ENCODE data around the gene GALNT7. TPM values are rescaled to one million over a fixed set of nuclear protein-coding genes. Genes with fewer than 3 reads are reported as not detected.
"Not testable (repeated sequence)": the region's sequence is repeated elsewhere in the genome, so short reads cannot be mapped to it uniquely, and the experiment has no call there.

The GALNT7 gene
- 28.9 and 33.1 TPM in 2 replicates for total RNA-seq

GRCh38 chr4:173168396-173169177, at the start of gene GALNT7:
Gene GALNT7, plus strand, starts transcription at chr4:173168811. Its CDS starts 25 bp downstream, at chr4:173168836.
- DNase-seq (ENCODE audit: low spot score), result peak; percentile 45
- Mint-ChIP-seq H3K36me3 (ENCODE audit: low read depth) (peaks cover 10% of the 10 kb centered on the region), H3K27ac (peak within 1 kb of the TSS; percentile 95), H3K4me1 (ENCODE audit: low read depth) (peaks cover 43% of the 10 kb centered on the region), H3K27me3 (ENCODE audit: low read depth) (no peaks in the 10 kb centered on the region), H3K9me3 (no peaks in the 10 kb centered on the region), H3K4me3 (ENCODE audit: low read depth) (peak within 1 kb of the TSS; percentile 98)
- intact Hi-C loops (cut with micrococcal nuclease), result loop anchor here (1.0 to 5.0 kb wide), 5 partner anchors 23 to 202 kb away; partner anchors contain the start of genes HMGB2 and SAP30

GRCh38 chr4:173118819-173119218, 49.8 kb upstream of the GALNT7 start:
- H3K4me1 Mint-ChIP-seq (ENCODE audit: low read depth); H3K27ac Mint-ChIP-seq: not testable (repeated sequence)

GRCh38 chr4:173119818-173120217, 48.8 kb upstream of the GALNT7 start:
- no peaks in the 10 kb centered on the region for H3K27me3 Mint-ChIP-seq (ENCODE audit: low read depth)
- intact Hi-C loops (cut with micrococcal nuclease), result no loop called here
- H3K9me3 Mint-ChIP-seq, result no peaks in the 10 kb centered on the region
- H3K27ac Mint-ChIP-seq, result no peak overlapping the region
- no peak overlapping the region for H3K4me3 Mint-ChIP-seq (ENCODE audit: low read depth)
- no peak for DNase-seq (ENCODE audit: low spot score)
- H3K36me3 Mint-ChIP-seq (ENCODE audit: low read depth), result no peaks in the 10 kb centered on the region
- H3K4me1 Mint-ChIP-seq (ENCODE audit: low read depth), result peaks cover 1% of the 10 kb centered on the region

More at GRCh38 chr4:173118819-173119218, 49.8 kb upstream of the GALNT7 start:
- H3K4me3 Mint-ChIP-seq (ENCODE audit: low read depth); DNase-seq (ENCODE audit: low spot score); H3K36me3 Mint-ChIP-seq (ENCODE audit: low read depth); H3K9me3 Mint-ChIP-seq; intact Hi-C loops (cut with micrococcal nuclease); H3K27me3 Mint-ChIP-seq (ENCODE audit: low read depth): not testable (repeated sequence)

GRCh38 chr4:173121076-173121561, 47.5 kb upstream of the GALNT7 start:
- H3K36me3 Mint-ChIP-seq (ENCODE audit: low read depth), result no peaks in the 10 kb centered on the region
- H3K4me1 Mint-ChIP-seq (ENCODE audit: low read depth), result peaks cover 1% of the 10 kb centered on the region
- no peak overlapping the region for H3K4me3 Mint-ChIP-seq (ENCODE audit: low read depth)
- no peak overlapping the region for H3K27ac Mint-ChIP-seq
- DNase-seq (ENCODE audit: low spot score), result no peak
- intact Hi-C loops (cut with micrococcal nuclease), result no loop called here
- H3K9me3 Mint-ChIP-seq, result no peaks in the 10 kb centered on the region
- H3K27me3 Mint-ChIP-seq (ENCODE audit: low read depth), result no peaks in the 10 kb centered on the region

DNA sequence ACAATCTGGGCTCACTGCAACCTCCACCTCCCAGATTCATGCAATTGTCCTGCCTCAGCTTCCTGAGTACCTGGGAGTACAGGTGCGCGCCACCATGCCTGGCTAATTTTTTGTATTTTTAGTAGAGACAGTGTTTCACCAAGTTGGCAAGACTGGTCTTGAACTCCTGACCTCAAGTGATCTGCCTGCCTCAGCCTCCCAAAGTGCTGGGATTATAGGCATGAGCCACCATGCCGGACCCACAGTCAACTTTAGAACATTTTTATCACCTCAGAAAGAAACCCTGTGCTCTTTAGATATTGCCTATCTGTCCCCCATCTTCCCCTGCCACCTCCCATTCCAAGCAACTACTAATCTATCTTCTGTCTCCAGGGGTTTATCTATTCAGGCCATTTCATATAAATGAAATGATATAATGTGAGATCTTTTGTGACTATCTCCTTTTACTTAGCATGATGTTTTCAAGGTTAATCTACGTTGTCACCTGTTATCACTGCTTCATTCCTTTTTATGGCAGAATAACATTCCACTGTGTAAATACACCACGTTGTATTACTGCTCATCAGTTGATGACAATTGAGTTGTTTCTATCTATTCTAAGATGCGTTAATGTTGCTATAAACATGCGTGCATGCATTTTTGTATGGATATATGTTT, 44.3 kb upstream of the GALNT7 start:
- intact Hi-C loops (cut with micrococcal nuclease), result no loop called here
- no peaks in the 10 kb centered on the region for H3K27me3 Mint-ChIP-seq (ENCODE audit: low read depth)

DNA sequence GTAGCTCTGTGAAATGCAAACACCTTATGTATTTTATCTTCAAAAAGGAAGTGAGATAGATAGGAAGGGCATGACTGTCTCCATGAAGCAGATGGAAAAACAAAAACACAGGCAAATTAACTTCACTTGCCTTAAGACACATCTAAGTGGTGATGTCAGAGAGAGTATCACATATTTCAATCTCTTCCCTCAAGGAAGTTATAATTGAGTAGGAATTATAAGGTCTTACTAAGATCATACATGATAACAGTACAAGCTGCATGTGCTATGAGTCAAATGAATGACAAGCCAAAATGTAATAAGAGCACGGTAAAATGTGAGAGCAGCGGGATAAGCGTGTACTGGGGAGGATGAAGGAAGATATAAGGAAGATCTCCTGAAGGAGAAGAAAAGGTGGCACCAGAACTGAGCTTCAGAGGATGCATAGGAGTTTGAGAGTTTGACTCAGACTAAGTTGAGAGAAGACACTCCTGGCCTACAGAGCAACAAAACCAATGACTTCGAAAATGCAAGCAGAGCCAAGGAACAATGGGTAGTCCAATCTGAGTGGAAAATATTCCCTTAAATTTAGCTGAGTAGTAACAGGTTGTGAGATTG, 43.3 kb upstream of the GALNT7 start:
- Mint-ChIP-seq H3K9me3 (no peaks in the 10 kb centered on the region), H3K4me3 (ENCODE audit: low read depth) (no peak overlapping the region), H3K27ac (no peak overlapping the region), H3K4me1 (ENCODE audit: low read depth) (no peaks in the 10 kb centered on the region), H3K36me3 (ENCODE audit: low read depth) (no peaks in the 10 kb centered on the region), H3K27me3 (ENCODE audit: low read depth) (no peaks in the 10 kb centered on the region)
- intact Hi-C loops (cut with micrococcal nuclease), result no loop called here
- no peak for DNase-seq (ENCODE audit: low spot score)

More for the DNA sequence above, 44.3 kb upstream of the GALNT7 start:
- DNase-seq (ENCODE audit: low spot score), result no peak
- Mint-ChIP-seq H3K4me3 (ENCODE audit: low read depth) (no peak overlapping the region), H3K36me3 (ENCODE audit: low read depth) (no peaks in the 10 kb centered on the region), H3K9me3 (no peaks in the 10 kb centered on the region), H3K27ac (no peak overlapping the region), H3K4me1 (ENCODE audit: low read depth) (no peaks in the 10 kb centered on the region)

- no peak overlapping the region for H3K4me3 Mint-ChIP-seq (ENCODE audit: low read depth)
- no peak for DNase-seq (ENCODE audit: low spot score)
- intact Hi-C loops (cut with micrococcal nuclease), result no loop called here
Measured at GRCh38 chr4:173128199-173128890, 40.3 kb upstream of the GALNT7 start.

DNA sequence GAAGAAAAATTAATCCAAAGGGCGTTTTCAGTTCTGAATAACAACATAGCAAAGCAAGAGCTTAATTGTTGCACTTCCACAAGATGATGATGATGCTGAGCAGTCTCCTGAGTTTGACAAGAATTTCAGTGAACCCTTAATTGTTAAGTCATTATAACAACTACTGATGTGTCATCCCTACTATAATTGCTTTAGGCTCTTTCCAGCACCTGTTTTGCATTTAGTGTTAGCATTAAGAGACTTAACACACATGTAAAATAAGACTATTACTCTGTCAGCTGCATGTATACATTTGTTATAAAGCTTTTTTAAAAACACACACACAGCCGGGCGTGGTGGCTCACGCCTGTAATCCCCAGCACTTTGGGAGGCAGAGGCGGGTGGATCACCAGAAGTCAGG, 37.9 kb upstream of the GALNT7 start:
- Mint-ChIP-seq H3K9me3 (no peaks in the 10 kb centered on the region), H3K4me3 (ENCODE audit: low read depth) (no peak overlapping the region), H3K36me3 (ENCODE audit: low read depth) (no peaks in the 10 kb centered on the region), H3K4me1 (ENCODE audit: low read depth) (peaks cover 12% of the 10 kb centered on the region), H3K27ac (no peak overlapping the region), H3K27me3 (ENCODE audit: low read depth) (peaks cover 7% of the 10 kb centered on the region)
- no peak for DNase-seq (ENCODE audit: low spot score)
- intact Hi-C loops (cut with micrococcal nuclease), result no loop called here

More at GRCh38 chr4:173128199-173128890, 40.3 kb upstream of the GALNT7 start:
- H3K27ac Mint-ChIP-seq, result no peak overlapping the region
- H3K36me3 Mint-ChIP-seq (ENCODE audit: low read depth), result no peaks in the 10 kb centered on the region
- H3K27me3 Mint-ChIP-seq (ENCODE audit: low read depth), result no peaks in the 10 kb centered on the region
- H3K4me1 Mint-ChIP-seq (ENCODE audit: low read depth), result peaks cover 10% of the 10 kb centered on the region
- H3K9me3 Mint-ChIP-seq, result no peaks in the 10 kb centered on the region

DNA sequence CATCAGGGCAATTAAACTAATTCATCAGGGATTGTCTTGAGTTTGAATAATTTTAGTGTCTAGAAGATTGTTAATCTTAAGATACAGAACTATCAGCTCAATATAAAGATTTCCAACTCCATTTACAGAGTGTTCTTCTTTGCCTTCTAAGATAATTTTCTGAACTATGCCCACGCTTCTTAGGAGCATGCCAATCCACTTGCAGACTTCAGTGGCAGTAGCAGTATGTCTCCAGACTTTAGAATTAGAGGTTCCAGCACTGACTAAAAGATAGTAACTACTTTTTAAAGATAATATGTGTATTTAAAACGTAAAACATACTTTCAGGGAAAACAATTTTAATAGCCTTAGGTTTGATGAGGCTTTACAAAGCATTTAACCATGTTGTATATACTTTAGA, 34.2 kb upstream of the GALNT7 start:
- no peaks in the 10 kb centered on the region for H3K9me3 Mint-ChIP-seq
- intact Hi-C loops (cut with micrococcal nuclease), result no loop called here
- H3K4me1 Mint-ChIP-seq (ENCODE audit: low read depth), result peaks cover 12% of the 10 kb centered on the region
- DNase-seq (ENCODE audit: low spot score), result no peak
- H3K27me3 Mint-ChIP-seq (ENCODE audit: low read depth), result peaks cover 17% of the 10 kb centered on the region
- H3K27ac Mint-ChIP-seq, result no peak overlapping the region
- H3K36me3 Mint-ChIP-seq (ENCODE audit: low read depth), result no peaks in the 10 kb centered on the region
- H3K4me3 Mint-ChIP-seq (ENCODE audit: low read depth), result no peak overlapping the region

DNA sequence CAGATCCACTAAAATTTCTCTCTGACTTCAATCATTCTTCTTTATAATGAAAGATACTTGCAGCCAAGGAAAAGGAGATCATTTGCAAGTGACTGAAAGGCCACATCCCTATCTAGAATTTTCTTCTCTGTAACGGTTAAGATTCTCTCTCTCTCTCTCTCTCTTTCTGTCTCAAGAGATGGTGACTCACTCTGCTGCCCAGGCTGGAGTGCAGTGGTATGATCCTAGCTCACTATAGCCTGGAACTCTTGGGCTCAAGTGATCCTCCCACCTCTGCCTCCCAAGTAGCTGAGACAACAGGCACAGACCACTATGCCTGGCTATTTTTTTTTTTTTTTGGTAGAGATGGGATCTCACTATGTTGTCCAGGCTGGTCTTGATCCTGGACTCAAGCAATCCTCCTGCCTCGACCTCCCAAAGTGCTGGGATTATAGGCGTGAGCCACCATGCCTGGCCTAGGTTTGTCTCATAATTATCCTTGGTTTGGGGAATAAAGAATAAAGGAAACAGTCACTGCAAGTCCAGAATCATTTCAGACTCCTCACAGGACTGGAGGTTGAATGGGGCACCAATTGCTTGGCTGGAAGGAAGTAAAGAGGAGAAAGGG, 33.3 kb upstream of the GALNT7 start:
- H3K36me3 Mint-ChIP-seq (ENCODE audit: low read depth), result no peaks in the 10 kb centered on the region
- no peak overlapping the region for H3K4me3 Mint-ChIP-seq (ENCODE audit: low read depth)
- no peak for DNase-seq (ENCODE audit: low spot score)
- H3K9me3 Mint-ChIP-seq, result no peaks in the 10 kb centered on the region
- no peak overlapping the region for H3K27ac Mint-ChIP-seq
- intact Hi-C loops (cut with micrococcal nuclease), result no loop called here
- H3K4me1 Mint-ChIP-seq (ENCODE audit: low read depth), result peaks cover 12% of the 10 kb centered on the region
- peaks cover 17% of the 10 kb centered on the region for H3K27me3 Mint-ChIP-seq (ENCODE audit: low read depth)

DNA sequence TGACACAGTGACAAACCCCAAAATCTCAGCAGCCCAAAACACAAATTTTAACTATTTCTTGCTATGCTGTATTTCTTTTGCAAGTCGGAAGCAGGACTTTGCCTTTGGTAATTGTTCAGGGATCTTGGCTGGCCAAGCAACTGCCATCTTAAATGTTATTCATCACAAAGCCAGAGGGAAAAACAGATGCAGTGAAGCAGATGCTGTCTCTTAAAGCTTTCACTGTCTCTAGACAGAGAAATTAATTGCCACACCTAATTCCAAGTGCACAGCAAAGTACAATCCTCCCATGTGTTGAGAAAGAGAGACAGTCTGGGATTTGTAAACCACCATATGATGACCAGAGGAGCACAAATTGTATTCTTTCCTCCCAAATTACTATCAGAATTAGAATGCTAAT, 30.0 kb upstream of the GALNT7 start:
- intact Hi-C loops (cut with micrococcal nuclease), result no loop called here
- Mint-ChIP-seq H3K4me1 (ENCODE audit: low read depth) (no peaks in the 10 kb centered on the region), H3K9me3 (no peaks in the 10 kb centered on the region), H3K27ac (no peak overlapping the region), H3K36me3 (ENCODE audit: low read depth) (no peaks in the 10 kb centered on the region), H3K27me3 (ENCODE audit: low read depth) (peaks cover 17% of the 10 kb centered on the region), H3K4me3 (ENCODE audit: low read depth) (no peak overlapping the region)
- DNase-seq (ENCODE audit: low spot score), result no peak

DNA sequence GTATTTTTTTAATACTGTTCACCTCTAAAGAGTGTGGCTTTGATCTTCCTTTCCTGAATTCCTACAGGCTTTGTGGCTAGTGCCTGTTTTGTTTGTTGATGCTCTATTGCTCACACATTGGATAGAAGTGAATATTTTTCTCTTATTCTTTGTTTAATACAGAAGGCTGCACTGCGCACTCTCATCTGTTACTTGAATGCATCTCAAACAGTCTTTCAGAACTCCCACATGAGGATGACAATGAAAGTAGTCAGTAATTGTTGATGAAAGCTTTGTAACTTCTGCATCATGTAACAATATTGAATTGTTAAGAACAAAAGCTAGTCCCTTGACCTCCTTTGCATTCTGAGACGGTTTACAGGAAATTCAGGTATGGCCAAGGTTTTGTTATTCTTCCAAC, 29.1 kb upstream of the GALNT7 start:
- intact Hi-C loops (cut with micrococcal nuclease), result no loop called here
- Mint-ChIP-seq H3K36me3 (ENCODE audit: low read depth) (no peaks in the 10 kb centered on the region), H3K9me3 (no peaks in the 10 kb centered on the region), H3K27me3 (ENCODE audit: low read depth) (peaks cover 13% of the 10 kb centered on the region), H3K27ac (no peak overlapping the region), H3K4me1 (ENCODE audit: low read depth) (no peaks in the 10 kb centered on the region), H3K4me3 (ENCODE audit: low read depth) (no peak overlapping the region)
- DNase-seq (ENCODE audit: low spot score), result no peak

All from activated T-helper 2 cell treated with anti-CD3 and anti-CD28 coated beads, Interferon-gamma antibody, Interleukin-2, Interleukin-4, amounts not matched to agents 10 μg/mL and 5 μg/mL and 100 μg/mL, durations not matched to agents 14 hours and 24 hours and 36 hours (primary cell).